T-helper 1 cell (primary cell): ENCODE results near the gene CNRIP1.
A peak's percentile ranks its signal among the peaks of the same experiment; 100 is the strongest.

Experiments used
- DNase-seq, 5 donors: peaks; one replicate each; pipeline ENCODE4 v3.0.0-alpha.2; 2012 to 2020

CNRIP1 gene

DNA sequence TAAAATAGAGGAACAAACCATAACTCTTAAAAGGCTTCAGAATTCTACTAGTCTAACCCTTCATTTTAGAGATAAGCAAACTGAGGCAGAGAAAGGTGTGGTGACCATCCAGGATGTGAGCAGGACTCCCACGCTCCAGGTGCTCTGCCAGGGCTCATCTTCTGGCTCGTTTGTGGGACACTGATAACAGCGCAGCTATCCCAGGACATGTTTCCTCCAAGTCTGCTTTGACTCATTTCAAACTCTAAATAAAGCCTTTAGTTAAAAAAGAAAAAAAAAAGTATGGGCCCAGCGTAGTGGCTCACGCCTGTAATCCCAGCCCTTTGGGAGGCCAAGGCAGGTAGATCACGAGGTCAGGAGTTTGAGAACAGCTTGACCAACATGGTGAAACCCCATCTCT lies 28.4 kb downstream of the CNRIP1 start:
- DNase-seq, result no peak

DNA sequence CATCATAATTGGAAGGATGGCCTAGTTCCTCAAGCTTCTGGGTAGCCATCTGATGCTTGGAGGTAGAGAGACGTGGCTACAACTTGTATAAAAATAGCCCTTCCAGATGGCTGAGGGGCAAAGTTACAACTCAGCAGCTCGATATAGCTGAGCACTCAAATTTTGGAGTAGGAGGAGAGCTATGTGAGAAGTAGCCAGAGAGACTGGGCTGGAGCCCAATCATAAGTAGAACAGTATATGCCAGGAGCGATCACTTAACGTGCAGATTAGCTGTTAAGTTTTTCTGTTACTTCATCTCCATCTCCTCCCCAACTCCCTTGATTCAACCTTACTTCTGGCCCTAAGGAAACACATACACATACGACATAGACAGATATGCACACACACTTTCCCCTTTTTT lies 28.8 kb downstream of the CNRIP1 start:
- DNase-seq, result no peak

DNA sequence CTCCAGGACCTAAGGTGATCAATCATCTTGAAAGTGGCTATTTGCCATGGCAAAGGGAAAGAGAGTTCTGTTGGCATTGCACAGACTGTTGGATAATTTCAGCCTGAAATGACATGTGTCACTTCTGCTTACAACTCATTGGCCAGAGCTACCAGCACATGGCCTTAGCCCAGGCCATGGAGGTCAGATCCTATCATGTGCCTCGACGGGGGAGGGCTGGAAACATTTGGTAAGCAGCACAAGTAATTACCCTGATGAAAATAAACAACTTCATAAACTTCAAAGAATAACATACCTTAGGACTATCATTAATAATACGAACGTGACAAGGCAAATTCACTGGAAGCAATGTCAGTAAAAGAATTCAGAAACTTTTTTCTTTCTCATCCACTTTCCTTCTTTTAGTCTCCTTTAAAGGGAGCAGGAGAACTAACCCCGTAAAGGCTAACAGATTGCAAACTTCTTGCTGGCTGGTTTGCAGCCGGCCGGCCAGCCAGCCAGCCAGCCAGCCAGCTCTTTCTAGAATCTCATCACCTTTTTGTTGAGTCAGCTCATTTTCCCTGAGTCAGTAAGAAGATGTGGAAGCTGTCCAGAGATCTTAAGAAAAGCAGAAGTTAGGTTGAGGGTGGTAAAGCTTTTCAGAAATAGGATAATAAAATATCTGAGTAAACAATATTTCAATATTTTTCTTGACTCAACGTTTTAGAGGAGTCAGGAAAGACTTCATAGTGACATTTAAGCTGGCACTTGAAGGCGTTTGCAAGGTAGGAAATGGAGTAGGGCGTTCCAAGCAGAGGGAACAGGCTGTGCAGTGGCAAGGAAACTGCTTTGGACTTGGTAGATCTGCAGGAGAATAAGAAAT lies 31.9 kb downstream of the CNRIP1 start:
- no peak for DNase-seq

DNA sequence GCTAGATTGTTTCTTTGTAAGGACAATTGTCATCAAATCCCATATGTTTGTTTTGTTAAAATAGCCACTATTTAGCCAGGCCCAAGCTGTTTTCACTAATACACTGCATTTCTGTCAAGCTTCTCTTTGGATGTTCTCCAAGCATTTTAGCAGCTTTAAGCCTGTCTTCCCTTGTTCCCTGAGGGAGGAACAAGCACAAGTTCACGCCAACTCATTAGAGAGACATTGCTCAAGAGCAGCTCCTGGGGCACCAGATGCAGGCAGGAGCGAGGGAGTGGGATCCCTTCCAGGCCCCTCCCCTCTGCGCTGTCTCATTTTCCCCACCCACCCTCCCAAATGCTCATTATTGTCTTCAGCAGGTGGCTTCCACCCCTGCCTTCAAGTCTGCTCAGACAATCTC lies 34.9 kb downstream of the CNRIP1 start:
- DNase-seq, result no peak

DNA sequence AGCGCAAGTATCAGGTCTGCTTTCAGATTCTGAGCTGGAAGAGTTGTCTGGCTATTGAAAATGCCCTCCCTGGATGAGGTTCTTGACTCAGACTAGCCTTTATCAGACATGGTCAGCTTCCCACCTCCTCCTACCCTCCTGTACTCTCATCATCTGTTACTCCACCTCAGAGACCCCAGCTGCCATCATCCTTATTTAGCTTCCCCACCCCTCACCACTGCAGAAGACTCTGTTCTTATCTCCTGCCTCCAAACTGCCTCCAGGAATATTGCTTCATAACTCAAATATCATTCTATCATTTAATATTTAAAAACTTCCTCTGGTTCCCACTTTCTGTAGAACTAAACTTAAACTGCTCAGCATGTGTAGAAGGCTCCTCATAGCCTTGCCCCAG lies 36.3 kb downstream of the CNRIP1 start:
- no peak for DNase-seq

DNA sequence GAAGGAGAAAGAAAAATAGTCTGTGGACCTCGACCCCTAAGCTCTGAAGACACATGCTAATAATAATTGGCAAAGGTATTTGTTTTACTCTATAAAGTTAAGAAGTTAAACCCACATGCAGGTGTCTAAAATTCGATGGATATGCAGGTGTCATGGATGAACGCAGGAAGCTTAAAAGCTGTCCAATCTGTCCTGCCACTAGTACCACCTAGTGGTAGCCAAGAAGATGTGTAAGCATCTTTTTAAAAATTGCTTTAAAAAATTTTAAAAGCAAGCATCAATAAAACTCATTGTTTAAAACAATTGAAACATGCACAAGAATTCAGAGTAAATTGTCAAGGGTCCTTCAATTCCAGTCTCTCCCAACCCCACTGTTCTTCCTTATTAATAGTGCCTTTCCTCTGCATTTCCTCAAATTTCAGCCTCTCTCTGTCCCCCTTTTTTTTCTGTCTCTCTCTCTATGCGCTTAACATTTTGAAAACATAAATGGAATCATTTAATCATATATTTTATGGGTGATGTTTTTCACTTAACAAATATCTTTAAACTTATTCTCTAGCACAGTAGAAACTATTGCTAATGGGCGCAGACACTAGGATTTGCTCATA lies 36.8 kb downstream of the CNRIP1 start:
- DNase-seq, result peak in 3 of 5 donors; percentile 3 to 36 (median 20)

DNA sequence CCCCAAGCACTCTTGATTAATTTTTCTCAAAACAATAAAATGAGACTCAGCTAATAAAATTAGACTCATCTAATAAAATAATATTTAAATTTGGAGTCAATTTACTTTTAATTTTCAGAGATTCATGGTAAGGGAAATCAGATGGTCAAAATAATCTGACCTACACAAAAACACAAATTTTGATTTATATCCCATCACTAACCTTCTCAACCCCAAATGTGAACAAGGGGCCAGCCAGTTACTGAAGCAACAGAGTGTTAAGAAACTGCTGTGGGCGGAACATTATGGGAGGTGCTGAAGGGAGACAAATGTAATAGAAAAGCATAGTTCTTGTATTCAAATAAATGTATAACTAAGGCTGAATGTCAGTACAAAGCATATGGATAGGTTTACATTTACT lies 39.0 kb downstream of the CNRIP1 start:
- no peak for DNase-seq

DNA sequence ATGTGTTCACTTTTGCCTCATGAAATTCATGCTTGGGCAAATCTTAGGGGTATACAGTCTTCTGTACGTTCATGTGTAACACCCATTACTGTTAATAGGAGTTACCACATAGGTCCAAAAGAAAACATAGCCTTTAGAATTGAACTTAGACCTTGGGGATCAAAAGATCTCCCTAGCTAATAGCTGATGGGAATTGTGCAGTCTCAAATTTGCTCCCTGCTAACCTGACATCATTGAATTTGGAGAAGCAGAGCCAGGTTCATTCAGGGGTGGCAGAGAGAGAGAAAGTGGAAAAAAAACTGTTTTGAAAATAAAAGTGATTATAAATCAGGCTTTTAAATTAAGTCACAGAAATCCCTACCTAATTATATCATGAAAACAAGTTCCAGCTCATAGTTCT lies 39.4 kb downstream of the CNRIP1 start:
- no peak for DNase-seq

DNA sequence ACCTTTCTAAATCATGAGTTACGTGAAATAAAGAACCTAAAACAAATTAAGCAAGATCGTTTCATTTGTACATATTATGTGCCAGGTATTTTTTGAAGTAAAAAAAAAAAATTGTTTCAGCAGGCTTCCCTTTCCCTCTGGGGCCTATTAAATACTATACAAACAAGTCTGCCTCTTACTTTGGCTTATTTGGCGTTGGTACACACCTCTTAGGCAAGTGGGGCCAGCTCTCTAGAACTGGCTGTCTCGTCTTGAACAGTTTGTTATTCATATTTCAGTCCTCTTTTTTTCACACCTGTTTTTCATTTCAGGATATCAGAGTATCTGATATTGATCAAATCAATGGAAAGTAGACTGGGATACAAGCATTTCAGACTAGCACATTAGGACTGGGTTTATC lies 40.1 kb downstream of the CNRIP1 start:
- DNase-seq, result no peak

DNA sequence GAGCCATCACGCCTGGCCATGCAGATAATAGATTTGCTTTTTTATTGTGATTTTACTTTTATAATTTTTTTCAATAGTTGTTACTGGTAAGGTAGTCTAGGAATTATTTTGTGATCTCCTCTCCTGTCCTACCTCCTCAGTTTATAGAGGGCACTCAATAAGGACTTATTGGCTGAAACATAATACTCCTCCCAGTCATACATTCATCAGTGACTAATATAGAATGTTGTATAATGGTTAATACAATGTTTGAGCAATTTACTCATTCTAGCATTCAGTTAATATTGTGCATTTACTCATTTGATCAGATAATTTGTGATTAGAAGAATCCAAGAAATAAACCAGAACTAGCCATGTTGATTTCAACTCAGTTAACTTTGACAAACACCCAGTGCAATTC lies 41.6 kb downstream of the CNRIP1 start:
- DNase-seq, result no peak

DNA sequence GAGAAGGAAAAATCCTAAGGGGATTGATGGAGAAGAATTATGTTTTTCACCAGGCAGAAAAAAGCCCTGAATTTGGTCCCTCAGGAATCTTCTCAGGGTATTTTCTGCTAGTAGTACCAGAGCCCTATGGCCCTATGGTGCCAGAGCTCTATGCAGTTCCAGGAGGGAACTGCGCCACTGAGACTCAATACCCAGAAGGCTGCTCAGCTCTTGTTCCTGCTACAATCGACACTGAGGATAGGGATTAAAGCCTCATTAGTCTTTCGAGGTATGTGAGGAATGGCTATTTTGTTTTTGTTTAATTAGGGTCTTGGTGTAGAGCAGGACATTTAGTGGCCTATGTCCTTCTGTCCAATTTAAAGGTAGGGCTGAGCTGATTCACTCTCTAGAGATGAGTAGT lies 45.7 kb downstream of the CNRIP1 start:
- no peak for DNase-seq

DNA sequence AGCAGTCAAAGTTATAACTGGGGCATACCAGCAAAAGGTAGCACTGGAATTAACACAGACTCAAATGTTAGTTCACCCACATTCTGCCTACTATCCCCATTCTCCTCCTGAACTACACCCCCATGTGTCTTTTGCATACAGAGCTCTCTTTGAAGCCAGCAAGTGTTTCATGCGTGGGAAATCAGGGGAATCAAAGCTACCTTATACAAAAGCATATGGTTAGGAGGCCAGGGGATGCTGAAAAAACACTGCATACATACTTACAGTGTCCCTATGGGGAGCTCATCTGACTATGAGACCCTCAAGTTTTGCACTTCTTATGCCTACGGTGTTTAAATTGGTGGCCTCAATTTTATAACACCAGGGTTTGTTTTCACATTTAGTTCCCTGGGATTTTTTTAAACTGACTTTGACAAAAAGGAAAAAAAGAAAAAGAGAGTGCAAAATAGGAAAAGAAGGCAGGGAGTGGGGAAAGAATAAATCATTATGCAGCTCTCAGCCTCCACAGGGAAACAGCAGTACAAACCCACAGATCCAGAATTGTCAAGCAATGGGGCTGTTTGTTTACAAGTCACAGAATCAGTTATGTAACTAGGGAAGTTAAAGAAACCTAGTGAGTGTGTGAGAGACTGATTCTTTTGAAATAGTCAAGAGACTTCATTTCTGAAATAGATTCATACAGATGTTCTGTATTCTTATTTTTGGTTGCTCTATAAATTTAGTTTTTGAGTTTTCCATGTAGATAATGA lies 47.3 kb downstream of the CNRIP1 start:
- DNase-seq, result no peak

DNA sequence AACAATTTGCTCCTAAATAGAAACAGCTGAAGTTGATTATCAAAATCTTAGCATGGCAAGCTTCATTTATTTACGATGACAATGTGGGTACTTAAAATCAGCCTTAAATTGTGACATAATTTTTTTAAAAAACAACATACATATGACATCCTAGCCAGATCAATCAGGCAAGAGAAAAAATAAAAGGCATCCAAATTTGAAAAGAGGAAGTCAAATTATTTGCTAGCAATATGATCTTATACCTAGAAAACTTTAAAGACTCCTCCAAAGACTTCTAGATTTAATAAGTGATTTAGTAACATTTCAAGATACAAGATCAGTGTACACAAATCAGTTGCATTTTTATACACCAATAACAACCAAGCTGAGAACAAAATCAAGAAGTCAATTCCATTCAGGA lies 53.1 kb downstream of the CNRIP1 start:
- DNase-seq, result no peak

DNA sequence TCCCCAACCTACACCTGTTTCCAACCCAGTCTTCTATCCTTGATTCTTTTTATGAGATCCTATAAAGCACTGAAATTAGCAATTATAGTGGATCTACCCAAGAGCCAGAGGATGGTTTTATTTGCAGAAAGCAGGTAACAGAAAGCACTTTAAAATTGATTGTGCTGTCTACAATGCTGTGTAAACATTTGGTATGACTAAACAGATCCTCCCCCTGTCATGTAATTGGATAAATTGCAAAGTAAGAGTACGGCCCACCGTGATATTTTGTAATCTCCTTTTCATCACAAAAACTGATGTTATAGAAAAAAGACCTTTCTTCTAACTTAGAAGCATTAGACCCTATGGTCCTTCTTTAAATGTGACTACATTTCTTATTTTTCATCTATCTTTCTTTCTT lies 56.1 kb downstream of the CNRIP1 start:
- DNase-seq, result no peak

DNA sequence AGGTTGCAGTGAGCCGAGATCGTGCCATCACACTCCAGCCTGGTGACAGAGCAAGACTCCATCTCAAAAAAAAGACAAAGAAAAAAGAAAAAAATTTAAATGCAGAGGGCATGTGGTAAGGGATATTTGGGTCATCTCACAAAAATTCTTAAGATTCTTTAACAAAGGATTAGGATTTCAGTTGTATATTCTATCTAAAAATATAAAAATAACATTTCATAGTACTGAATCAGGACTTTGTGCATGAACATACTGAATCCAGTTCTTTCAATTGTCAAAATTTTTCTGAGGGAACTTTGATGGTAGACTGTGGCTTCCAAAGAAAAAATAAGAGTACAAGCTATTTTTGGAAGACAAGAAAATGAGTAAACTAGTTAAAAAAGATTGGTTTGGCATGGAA lies 60.9 kb downstream of the CNRIP1 start:
- no peak for DNase-seq

DNA sequence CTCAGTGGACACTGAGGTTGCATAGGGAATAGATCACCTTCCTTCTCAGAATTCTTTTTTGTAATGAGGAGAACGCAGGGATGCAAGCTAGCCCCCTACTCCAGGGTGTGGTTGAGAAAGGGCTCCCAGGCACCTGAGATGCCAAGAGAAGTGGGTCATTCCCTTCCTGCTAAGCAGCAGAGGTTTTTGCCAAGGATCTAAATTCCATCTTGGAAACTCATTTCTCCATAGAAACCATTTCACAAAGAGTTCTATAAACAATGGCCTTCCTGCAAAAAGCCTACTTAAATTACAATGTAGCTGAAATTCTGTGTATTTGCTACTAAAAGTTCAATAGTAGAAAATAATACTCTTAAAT lies 63.7 kb downstream of the CNRIP1 start:
- no peak for DNase-seq

DNA sequence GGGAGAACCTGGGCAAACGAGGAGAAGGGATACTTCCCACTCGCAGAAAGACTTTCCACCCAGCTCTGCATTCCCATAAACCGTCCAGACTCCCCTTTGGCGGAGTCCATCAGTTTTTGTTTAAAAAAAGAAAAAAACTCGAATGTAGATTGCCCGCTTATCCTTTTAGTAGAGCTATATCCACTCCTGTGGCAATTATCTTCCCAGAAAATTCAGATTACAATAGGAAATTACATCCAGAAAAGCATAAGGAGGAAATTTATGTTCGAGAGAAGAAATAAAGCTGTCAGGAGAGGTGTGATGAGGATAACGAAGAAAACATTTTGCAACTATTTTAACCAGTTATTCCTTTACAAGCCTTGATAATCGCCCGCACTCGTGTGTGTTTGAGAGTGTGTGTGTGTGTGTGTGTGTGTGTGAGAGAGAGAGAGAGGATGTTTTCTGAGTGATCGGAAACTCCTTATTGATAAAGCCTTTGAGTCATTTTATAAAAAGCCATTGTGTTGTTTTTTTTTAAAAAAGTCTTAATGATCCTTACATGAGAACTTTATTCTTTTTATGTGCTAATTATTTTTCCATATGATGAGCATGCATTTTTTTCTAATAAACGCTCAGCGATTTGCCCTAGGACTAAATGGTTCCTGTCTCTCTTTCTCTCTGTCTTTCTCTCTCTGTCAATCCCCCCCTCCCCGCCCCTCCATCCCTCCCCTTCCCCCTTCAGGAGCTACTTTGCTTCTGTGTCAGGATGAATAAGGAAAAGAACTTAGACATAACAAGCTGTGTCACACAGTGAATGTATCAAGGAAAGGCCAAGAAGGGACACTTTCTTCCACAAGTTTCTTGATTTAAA lies 66.3 kb downstream of the CNRIP1 start:
- peak in 3 of 5 donors; percentile 7 to 58 (median 13) for DNase-seq

DNA sequence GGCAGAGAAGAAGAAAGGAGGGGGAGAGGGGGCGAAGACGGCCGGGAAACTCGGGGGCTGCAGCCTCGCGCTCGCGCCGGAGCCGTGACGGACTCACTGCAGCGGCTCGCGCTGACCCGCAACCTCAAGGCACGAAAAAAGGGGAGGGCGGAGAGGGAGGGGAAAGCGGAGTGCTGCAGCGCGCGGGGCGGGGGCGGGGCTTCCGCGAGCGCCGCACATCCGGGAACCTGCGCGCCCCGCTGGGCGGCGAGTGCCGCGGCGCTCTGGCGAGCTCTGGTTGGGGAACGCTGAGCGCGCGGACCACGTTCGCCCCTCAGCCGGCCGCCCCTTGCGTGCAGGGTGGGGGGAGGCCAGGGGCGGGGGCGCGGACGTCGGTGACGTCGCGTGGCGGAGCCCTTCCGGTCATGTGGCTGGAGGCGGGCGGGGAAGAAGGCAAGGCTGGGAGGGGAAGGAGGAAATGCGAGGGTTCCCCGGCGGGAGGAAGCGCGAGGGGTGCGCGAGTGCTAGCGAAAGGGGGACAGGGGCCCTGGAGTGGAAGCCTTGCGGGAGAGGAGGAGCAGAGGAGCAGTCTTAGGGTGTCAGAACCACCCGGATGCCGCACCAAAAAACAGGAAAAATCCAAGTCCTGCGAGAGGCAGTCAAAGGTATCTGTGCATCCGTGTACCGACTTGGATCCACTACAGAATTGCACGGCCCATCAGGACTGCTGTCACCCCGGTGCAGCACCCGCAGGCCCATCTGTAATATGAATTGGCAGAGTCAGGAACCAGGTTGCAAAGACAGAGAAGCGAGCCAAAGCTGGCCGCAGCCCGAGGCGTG lies 67.1 kb downstream of the CNRIP1 start, which contains the start of gene PPP3R1:
Gene PPP3R1, minus strand, starts transcription at position 133 of the 819 bp plus-strand sequence. CDS start 405 bp downstream, outside the sequence.
- peak; percentile 91 to 98 (median 93) for DNase-seq

DNA sequence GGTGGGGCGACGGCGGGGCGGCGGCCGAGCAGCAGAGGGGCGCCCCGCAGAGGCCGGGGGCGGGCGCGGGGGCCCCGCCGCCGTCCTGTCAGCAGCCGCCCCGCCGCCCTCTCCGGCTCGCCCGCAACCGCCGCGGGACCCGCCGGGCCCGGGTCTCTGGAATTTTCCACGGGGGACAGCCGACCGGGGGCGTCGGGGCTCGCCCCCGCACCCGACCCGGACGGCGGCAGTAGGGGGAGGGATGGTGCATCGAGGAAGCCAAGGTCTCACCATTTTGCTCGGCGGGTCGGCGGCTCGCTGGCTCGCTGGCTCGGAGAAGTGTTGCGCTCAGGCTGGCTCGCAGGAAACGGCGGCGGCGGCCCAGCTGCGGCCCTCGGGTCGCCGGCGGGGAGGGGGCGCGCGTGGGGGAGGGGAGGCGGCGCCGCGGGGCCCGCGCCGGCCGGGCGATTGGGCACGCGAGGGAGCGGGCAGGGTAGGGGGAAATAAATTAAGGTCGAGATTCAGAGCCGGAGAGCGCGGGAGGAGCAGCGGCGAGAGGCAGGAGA lies 67.8 kb downstream of the CNRIP1 start:
- peak in 4 of 5 donors; percentile 17 to 48 (median 30) for DNase-seq

DNA sequence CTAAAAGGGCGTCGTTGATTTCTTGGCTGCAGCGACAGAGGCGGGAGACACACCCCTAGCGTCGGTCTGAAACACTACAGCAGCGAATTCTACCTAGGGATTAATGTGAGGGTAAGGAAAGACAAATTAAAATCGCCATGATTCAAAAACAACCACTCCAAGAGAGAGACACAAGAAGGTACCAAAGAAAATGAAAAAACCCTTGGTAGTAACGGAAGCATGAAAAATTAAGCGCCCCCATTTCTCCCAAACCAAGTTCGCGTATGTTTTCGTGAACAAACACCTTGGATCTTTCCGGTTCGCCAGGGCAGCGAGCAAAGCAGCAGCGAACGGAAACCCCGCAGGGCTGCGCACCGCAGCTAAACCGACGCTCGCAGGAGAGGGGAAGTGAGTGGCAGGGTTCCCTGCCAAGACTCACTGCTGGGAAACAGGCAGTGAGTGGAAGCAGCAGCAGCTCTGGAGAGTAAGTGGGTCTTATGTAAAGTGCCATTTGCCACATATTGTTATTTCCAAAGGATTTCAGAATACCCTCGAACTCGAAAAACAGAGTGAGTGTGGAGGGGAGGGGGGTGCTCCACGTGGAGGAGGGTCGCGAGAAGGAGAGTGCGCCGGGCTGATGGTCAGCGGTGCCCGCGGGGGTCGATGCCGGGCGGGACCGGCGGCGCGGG lies 68.4 kb downstream of the CNRIP1 start:
- peak; percentile 54 to 89 (median 71) for DNase-seq

DNA sequence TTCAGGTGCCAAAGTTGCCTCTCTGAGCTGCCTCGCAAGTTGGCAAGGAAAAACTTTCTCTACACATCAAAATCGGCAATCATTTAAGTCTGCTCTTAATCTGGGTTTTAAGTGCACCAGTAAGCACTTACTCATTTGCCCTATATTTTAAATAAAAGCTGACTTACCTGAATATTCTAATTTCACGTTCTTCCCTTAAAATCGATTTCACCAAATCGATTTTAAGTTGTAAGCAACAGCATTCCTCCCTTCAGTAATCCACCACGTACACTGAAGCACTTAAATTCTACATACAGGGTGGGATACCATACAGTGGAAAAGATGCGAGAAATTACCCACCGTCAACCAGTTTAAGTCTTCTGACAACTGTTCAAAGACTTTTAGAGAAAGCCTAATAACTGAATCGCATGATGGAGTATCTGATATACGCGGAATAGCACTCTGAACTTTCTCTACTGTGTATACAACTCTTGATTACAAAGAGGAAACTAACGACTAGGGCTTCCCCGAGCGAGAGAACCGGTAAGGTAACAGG lies 69.0 kb downstream of the CNRIP1 start:
- no peak for DNase-seq
